GM18867 (cell line): Measurements from ENCODE around the gene TSC22D4.

Source experiments
- ATAC-seq: cut with Tn5 transposase; IDR thresholded peaks from one replicate; pipeline ENCODE4 v1.9.1; 2021; ENCODE audit warnings: mild to moderate bottlenecking, moderate library complexity; ENCODE audit not compliant: unreplicated experiment

The TSC22D4 gene

GRCh38 chr7:100430493-100431285, 48.3 kb downstream of the TSC22D4 start:
- ATAC-seq = no peak

- ATAC-seq = peak; percentile 45
These were observed 49.1 kb downstream of the TSC22D4 start, which contains the start of gene MEPCE for GRCh38 chr7:100429637-100430492. MEPCE (plus strand) TSS chr7:100429831; CDS start chr7:100430019, 188 bp downstream.

- peak; percentile 48 for ATAC-seq
These were observed 49.9 kb downstream of the TSC22D4 start for GRCh38 chr7:100428967-100429636.

GRCh38 chr7:100428199-100428966, 50.6 kb downstream of the TSC22D4 start, which contains the start of gene ZCWPW1:
ZCWPW1 (minus strand) TSS chr7:100428703; CDS start chr7:100420649, 8,054 bp downstream.
- ATAC-seq = peak; percentile 48

GRCh38 chr7:100427762-100428198, 51.2 kb downstream of the TSC22D4 start:
- no peak for ATAC-seq

- no peak for ATAC-seq
These were observed 52.5 kb downstream of the TSC22D4 start for GRCh38 chr7:100426516-100426915.

GRCh38 chr7:100425347-100425746, 53.7 kb downstream of the TSC22D4 start:
- no peak for ATAC-seq

- no peak for ATAC-seq
These were observed 55.7 kb downstream of the TSC22D4 start for GRCh38 chr7:100423315-100423714.

GRCh38 chr7:100419660-100420226, 59.3 kb downstream of the TSC22D4 start:
- no peak for ATAC-seq

GRCh38 chr7:100418930-100419659, 59.9 kb downstream of the TSC22D4 start:
- ATAC-seq = no peak
